ENCODE results near the gene OXGR1.
"Not testable (repeated sequence)": the region's sequence is repeated elsewhere in the genome, so short reads cannot be mapped to it uniquely, and the experiment has no call there.

Gene OXGR1

DNA sequence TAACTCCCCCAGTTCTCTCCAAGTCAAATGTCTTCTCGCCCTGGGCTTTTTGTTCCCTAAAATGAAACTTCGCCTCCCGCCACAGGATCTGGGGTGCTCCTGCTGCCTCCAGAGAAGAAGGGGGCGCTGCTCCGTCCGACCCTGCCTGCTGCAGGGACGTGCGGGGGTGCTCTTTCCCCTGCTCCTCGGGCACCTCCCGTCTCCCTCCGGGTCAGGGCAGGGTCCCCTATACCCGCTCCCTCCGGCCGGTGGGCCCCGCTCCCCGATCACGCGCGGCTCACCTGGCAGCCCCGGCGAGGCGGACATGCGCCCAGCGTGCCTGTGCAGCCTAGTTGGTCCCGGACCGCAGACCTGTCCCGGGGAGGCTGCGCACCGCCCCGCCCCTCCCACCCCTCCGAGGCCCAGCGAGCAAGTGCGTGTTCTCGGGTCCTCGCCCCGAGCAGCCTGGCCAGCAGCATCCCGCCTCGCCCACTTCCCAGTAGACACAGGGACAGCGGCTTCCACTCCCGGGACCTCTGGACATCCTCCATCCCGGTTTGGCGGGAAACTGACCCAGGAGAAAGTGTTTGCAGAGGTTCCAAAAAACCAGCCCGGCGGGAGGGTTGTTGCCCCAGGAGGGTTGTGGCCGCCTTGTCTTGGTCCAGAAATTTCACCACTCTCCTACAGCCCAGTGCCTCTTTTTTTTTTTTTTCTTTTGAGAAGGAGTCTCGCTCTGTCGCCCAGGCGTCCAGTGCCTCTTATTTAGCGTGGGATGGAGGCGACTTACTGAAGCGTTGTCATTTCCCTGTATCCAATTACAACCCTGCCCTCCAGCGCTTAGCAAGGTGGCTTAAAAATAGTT lies at the start of gene OXGR1:
TSS of gene OXGR1 (minus strand) at position 460 of the 841 bp plus-strand sequence. CDS start 6,717 bp downstream, outside the sequence.
- peak; percentile 18 for DNase-seq (ENCODE audit: low spot score)

DNA sequence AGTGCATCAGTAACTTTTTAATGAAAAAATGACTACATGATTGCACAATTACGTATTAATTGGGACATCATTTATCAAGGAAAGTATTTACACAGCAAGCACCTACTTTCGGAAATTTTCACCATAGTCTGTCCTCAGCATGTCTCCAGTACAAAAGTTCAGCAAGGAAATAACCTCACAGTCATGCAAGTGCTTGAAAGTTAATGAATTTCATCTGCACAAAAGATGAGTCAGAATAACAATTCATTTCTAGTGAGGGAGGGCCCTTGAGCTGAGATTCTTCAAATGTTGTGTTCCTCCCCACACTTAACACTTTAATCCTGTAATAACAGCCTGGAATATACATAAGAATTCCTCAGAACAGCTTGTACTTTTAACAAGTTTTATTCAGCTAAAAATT lies 49.0 kb upstream of the OXGR1 start:
- DNase-seq (ENCODE audit: low spot score) = no peak

DNA sequence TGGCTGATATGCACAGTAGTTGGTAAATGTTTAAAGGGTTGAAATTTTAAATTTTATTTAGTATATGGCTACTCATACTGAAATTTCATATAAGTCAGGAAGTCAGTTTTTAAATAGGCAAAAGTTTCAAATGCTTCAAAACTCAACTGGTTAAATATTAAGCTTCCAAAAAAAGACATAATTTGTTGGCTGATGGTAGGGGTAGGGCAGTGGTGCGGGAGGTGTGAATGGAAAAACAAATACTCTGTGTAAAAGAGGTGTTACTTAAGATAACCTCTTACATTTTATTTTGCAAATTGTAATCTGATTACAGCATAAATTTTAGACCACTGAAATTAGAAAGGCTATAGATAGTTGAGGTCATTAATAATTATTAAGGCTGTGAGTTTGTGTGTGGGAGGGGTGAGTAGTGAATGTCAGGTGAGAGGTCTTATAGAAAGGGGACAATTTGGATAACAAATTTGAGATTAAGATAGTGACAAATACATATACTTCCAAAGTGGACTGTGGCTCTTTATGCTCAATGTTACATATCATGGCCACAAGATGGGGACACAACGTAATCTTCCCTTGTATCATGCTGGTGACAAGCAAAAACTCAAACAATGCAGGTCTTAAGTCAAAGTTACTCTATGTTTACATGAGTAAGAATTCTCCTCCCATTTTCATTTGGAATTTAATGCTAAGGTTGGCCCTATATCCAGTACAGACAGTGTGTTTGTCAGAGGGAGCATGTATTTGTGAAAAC lies 36.6 kb upstream of the OXGR1 start:
- peak; percentile 15 for DNase-seq (ENCODE audit: low spot score)

DNA sequence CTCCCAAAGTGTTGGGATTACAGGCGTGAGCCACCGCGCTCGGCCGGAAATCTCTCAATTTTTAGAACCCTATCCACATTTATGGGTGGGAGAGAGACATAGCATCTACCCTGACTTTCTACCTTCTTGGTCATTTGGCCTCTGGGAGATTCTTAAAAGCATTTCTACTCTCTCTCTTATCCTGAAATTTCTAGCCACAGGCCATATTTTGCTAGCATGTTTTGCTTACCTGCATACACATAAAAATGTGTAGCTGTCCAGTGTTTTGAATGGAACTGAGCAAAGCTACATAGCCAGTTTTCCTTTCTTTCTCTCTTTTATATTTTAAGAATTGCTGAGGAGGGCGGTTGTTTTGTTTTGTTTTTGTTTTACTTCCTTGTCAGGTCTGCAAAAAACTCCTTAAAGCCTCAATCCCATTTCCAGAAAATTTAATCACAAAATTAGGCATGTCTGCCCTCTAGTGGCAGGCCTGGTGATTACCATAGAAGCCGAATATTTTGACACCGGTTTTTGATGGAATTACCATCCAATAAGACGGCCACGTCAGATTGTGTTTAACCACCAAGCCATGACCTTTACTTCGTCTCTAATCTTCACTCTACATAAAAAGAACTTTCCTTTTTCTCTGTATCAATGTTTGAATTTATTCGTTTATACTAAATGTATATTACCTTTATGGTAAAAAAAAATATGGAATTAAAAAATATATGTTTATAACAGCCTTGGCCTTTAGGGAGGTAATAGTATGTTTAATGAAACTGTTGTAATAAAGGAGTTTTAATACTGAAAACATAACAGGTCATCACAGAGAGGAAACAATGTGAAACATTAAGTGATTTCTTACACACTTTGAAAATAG lies 34.4 kb upstream of the OXGR1 start:
- peak; percentile 51 for DNase-seq (ENCODE audit: low spot score)

DNA sequence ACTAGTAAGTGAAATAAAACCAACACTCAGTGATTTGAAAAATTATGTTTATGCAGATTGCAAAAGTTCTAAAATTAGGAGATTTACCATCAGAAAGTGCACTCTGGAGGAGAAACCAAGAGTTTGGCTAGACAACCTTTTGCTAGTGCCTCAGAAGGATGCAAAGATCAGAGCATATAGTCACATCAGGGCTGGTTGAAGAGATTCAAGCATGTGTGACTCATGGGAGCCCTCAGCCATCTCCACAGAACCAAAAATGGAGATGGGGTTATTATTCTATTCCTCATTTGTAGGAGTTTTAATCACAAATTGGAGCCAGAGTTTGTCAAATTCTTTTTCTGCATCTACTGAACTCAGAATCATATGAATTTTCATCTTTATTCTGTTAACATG lies 32.9 kb upstream of the OXGR1 start:
- no peak for DNase-seq (ENCODE audit: low spot score)

DNA sequence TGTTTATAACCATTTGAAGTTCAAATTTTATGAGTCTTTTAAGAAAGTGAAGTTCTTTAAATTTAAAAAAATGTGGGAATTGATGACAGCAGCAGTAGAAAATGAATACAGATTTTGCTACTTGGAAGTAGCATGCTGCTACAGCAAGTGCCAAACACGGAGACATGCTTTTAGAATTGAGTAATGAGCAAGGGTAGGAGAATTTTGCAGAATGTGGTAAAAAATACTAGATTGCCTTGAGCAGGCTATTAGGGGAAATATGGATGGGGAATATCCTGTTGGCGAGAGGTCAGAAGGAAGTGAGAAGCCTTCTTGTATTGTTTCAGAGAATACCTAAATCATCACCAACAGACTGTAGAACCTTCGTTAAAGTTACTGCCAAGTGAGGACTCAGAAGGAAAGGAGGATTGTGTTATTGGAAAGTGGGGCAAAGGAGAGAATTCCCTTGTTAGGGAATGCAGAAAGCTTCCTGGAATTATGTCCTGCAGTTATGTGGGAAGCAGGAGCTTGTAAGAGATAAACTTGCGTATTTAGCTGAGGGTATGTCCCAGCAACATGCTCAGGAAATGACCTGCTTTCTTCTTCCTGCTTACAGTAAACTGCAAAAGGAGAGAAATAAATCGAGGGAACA lies 32.4 kb upstream of the OXGR1 start:
- DNase-seq (ENCODE audit: low spot score) = no peak

DNA sequence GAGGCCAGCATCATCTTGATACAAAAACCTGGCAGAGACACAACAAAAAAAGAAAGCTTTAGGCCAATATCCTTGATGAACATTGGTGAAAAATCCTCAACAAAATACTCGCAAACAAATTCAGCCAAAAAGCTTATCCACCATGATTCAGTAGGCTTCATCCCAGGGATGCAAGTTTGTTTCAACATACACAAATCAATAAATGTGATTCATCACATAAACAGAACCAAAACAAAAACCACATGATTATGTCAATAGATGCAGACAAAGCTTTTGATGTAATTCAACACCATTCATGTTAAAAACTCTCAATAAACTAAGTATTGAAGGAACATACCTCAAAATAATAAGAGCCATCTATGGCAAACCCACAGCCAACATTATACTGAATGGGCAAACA lies 29.5 kb upstream of the OXGR1 start:
- not testable (repeated sequence) for DNase-seq (ENCODE audit: low spot score)

DNA sequence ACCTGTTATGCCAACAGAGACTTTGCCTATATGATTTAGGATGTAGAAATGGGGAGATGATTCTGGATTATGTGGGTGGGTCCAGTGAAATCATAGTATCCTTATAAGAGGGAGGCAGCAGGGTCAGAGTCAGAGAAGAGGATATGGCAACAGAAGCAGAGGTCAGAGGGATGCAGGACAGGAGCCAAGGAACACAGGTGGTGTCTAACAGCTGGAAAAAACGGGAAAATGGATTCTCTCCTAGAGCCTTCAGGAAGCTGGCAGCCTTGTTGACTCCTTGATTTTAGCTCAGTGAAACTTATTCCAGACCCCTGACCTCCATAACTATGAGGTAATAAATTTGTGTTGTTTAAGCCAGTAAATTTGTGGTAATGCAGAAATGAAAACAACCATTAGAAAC lies 28.8 kb upstream of the OXGR1 start:
- no peak for DNase-seq (ENCODE audit: low spot score)

DNA sequence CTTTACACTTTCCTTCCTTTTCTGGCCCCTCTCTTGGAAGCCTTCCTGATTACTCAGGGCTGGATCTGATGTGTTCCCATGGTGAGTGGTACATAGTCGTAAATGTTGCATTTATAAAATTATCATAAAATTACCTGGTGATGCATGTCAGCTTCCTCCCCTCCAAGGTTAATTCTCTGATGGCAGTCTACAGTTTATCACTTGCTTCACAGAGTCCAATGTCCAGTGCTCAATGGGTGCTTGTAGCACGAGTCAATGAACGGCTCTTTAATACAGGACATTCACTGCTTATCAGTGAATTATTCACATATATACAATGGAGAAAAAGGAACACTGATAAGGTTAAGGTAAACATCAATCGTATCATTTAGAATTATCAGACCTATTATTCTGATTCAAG lies 27.0 kb upstream of the OXGR1 start:
- no peak for DNase-seq (ENCODE audit: low spot score)

DNA sequence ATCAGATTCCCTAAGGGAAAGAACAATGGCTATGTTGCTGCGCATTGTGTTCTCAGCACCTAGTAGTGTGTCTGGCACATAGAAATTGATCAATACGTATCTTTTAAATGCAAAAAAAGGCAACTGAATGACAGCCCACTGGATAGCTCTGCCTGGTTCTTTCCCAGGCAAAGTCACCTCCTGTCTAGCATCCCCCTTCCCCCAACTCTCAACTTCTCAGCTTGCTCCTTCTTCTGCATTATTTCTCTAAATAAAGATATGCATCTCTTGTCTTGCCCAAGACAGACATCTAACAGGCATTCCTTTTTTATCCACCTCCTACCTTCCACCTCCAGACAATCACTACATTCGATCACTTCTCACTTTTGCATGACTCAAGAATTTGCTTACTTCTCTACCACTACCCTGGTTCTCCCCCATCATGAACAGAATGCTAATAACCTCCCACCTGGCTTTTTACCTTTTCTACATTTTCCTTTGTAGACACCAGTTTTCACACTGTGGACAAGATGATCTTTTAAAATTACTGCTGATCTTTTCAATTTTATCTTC lies 26.5 kb upstream of the OXGR1 start:
- DNase-seq (ENCODE audit: low spot score) = no peak

DNA sequence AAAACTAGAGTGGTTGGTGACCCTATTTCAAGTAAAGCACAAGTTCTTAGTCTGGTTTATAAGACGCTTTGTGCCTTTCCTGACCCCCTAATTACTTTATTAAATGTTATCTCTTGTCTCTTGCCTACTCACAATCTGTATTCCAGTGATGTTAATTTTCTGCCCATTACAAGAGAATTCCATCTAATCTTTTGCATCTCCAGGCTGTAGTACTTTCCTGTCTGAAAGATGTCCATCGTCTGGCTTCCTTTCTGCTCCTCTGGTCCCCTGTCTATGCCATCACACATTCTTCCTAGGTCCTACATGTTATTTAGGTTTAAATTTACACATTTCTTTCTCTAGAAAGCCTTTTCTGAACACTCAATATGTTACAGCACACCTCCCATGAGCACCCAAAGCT lies 25.9 kb upstream of the OXGR1 start:
- DNase-seq (ENCODE audit: low spot score) = no peak

DNA sequence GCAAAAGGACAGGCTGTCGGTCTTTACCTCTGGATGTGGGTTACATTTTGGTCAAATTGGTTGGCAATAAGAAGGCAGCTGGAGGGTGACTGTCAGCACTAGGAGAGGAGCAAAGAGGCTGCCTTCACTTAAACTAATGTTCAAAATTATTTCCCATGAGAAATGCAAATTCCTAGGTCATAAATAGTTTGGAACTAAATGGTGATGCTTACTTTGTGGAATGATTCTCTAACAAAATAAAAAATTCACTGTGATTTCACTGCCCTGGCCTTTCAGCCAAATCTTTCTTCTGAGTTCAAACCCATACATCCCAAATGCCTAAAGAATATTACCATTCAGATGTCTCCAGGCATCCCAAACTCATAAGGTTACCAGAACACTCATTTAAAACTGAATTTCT lies 25.0 kb upstream of the OXGR1 start:
- no peak for DNase-seq (ENCODE audit: low spot score)

DNA sequence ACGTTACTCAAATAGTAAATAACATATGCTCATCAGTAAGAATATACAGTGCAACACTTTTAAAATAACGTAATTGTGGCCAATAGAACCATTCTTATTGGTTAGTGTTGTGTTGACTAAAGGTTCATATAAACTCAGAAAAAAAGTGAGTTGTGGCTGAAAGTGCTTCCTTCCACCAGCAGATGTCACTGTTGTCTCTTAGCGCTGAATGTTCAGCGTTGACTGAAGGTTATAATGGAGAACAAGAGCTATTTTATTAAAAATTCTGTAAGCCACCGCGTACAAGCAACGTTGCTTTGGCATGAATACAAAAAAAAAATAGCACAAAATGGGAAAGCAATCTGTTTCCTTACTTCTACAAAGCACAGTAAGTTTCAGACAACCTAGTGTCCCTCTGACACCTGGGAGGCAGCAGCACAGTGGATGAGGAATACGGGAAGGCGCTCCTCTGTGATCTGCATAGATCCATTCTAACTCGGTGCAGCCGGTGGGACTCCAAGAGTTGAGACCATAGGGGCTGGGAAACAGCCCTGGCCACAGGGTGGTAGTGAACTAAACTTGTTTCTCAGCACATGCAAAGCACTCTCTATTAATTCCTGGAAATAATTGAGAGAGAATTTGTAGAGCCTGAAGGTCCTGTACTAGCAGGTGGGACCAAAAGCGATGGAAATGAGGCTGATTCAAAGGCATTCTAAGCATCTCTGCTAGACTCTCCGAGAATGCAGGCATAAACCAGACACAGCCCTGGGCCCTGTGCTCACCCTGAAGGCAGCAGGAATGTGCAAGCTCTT lies 23.9 kb upstream of the OXGR1 start:
- peak; percentile 35 for DNase-seq (ENCODE audit: low spot score)

DNA sequence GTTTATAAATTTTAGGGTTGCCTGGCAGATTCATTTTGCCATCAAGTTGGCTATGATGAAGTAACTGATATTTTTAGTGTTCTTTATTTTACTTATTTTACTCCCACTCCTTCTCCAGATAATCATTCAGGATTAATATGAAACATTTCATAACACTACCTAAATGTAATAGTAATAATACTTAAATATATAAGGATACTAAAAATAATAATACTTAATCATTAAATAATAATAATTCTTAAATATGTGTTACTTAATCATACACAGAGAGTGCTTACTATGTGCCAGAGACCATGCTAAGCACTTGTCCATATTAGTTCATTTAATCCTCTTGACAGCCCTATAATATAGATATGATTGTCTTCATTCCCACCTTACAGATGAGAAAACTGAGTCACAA lies 23.0 kb upstream of the OXGR1 start:
- DNase-seq (ENCODE audit: low spot score) = no peak

DNA sequence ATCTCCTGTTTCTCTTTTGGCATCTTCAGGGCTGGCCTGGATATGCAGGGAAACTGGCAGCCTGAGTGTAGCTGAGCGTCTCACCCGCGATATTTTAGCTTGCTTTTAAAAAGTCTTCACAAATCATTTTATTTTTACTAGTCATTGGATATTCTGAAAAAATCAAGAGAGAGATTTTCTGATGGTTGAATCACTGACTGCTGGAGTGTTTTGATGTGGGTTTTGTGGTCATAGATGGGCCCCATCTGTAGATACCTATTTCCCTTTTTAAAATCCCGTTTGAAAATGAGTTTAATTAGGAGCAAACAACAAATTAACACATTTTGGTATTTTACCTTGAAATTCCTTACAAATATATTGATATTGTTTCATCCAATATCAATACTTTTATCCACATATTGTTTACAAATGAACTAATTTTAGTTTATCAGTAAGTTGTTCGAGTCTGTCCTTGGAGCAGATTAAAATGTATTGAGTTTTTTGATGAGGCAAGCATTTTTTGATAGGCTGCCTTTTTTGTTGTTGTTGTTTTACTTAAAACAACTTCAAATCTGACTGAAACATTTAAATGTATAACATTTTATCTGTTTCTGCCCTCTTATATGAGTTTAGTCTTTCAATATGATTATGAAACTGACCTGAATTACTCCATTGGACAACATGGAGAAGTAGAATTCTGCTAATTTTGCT lies 21.5 kb upstream of the OXGR1 start:
- no peak for DNase-seq (ENCODE audit: low spot score)

DNA sequence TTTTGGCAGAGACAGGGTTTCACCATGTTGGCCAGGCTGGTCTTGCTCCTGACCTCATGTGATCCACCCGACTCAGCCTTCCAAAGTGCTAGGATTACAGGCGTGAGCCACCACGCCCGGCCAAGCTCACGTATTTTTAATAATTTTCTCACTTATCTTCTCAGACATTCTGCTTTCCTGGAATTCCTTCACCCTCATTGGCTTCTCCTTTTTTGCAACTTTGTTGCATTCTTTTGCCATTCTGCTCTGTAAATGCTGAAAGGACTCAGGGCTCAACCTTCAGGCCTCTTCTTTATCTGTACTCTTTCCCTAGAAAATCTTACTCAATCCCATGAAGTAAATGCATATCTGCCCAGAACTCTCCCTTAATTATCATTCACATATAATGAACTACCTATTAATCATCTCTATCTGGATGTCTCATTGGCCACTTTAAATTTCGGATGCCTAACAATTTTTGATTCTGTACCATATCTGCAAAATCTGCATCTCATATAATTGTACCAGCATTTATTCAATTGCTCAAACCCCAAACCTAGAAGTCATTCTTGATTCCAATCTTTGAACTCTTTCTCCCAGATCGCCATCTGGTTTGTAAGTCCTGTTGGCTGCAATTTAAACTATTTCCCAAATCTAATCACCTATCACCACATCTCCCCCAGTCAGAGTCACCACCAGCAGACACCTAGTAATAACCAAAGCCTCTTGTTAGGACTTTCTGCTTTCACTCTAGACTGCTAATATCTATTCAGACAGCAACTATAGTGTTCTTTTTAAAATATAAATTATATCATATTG lies 18.2 kb upstream of the OXGR1 start:
- DNase-seq (ENCODE audit: low spot score) = no peak

DNA sequence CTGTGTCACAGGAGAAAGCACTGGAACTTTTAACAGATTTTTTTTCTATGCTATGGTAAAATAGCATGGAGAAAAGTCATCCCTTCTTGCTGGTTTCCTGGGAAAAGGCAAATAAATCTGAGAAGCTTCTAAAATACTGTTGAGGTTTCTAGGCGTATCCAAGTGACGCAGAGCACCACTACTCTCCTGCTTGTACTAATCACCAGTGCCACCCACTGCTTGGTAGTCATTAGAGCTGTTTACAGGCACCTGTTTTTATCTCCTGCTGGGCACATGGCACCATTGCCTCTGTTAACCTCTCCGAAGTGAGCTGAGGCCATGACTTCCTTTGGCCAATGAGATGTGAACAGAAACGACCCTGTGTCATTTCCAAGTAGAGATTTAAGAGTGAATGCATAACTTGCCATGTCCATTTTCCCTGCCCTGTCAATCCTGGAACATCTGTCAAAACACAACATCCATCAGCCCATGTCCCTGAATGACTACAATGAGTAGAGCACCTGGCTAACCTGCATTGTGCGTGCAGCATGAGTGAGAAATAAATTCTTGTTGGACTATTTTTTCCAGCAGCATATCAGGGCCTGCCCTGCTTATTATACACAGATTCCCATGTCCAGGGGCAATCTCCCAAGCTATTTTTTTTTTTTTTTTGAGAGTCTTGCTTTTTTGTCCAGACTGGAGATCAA lies 17.3 kb upstream of the OXGR1 start:
- no peak for DNase-seq (ENCODE audit: low spot score)

DNA sequence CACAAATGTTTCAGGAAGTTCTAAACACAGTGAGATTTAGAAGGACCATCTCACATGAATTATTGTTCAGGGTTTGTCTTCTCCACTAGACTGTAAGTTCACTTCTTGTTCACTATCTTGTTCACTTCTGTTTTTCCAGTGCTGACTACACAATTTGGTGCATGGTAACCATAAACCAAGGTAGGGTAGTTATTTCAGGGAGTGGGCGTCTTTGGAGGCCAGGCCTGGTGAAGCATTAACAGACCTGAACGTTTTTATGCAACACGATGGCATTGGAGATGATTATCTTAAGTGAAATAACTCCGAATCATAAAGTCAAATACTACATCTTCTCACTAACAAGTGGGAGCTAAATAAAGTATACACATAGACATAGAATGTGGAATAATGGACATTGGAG lies 14.4 kb upstream of the OXGR1 start:
- no peak for DNase-seq (ENCODE audit: low spot score)
